ENCODE data around the gene PSIP1. TPM values are rescaled to one million over a fixed set of nuclear protein-coding genes. Genes with fewer than 3 reads are reported as not detected.
A peak's percentile ranks its signal among the peaks of the same experiment; 100 is the strongest.

PSIP1 gene
- total and polyA plus RNA-seq, 7 experiments from 2014 or later, result 97.8 to 213 (median 139) TPM

DNA sequence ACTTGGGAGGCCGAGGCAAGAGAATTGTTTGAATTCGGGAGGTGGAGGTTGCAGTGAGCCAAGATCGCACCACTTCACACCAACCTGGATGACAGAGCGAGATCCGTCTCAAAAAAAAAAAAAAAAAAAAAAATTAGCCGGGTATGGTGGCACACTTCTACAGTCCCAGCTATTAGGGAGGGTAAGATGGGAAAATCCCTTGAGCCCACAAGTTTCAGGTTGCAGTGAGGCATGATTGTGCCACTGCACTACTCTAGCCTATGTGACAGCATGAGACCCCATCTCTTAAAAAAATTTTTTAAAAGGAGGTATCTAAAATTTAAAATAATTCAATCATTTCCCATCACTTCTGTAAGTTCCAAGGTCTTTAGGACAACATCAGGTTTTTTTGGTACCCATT lies 26.0 kb downstream of the PSIP1 start:
- Mint-ChIP-seq H3K27me3 (no peaks in the 10 kb centered on the region), H3K9me3 (no peaks in the 10 kb centered on the region), H3K27ac (peak overlapping the region in 4 of 9 donors; percentile 13 to 75 (median 36)), H3K36me3 (peaks cover 0 to 42% (median 17%) of the 10 kb centered on the region in 5 donors), H3K4me3 (no peak overlapping the region), H3K4me1 (peaks cover 23 to 60% (median 51%) of the 10 kb centered on the region in 7 donors)
- intact Hi-C loops (cut with micrococcal nuclease), result loop anchor here (5.0 to 10.0 kb wide), 4 partner anchors 67 to 208 kb away; partner anchors contain the start of gene CCDC171 (in 1 of the 2)
- Histone ChIP-seq H3K9me3 (ENCODE audit: control insufficient read depth in 2 of 3, low read length in 3 of 3) (no peaks in the 10 kb centered on the region), H3K36me3 (ENCODE audit: control insufficient read depth in 2 of 3, insufficient read depth in 3 of 3, low read length in 3 of 3) (peaks cover 7 to 37% (median 21%) of the 10 kb centered on the region in 3 experiments), H3K27ac (ENCODE audit: low read depth, low read length) (no peak overlapping the region), H3K4me1 (ENCODE audit: control insufficient read depth in 2 of 2, insufficient read depth in 2 of 2, low read length in 2 of 2) (peaks cover 9 to 10% of the 10 kb centered on the region in 2 donors), H3K27me3 (ENCODE audit: control insufficient read depth in 2 of 2, insufficient read depth in 2 of 2, low read length in 2 of 2) (no peaks in the 10 kb centered on the region), H3K4me3 (ENCODE audit: low read length) (no peak overlapping the region)
- CTCF ChIA-PET, result interaction anchor here (0.5 to 1.5 kb wide), 3 partner anchors 9 to 130 kb away, joined by 3 read pairs; no protein-coding TSS in a partner anchor
- DNase-seq, result no peak
- POLR2A ChIA-PET, result interaction anchor here (0.6 to 1.3 kb wide), 3 partner anchors 11 to 21 kb away, joined by 4 read pairs; no protein-coding TSS in a partner anchor
- ATAC-seq, result no peak

- Mint-ChIP-seq H3K27me3 (no peaks in the 10 kb centered on the region), H3K4me3 (peak overlapping the region in 3 of 10 donors; percentile 5 to 22 (median 14)), H3K27ac (peak overlapping the region in 8 of 9 donors; percentile 16 to 86 (median 64)), H3K36me3 (peaks cover 0 to 35% (median 15%) of the 10 kb centered on the region in 5 donors), H3K4me1 (peaks cover 23 to 60% (median 49%) of the 10 kb centered on the region in 7 donors), H3K9me3 (no peaks in the 10 kb centered on the region)
- H3K4me3 ChIP-seq (ENCODE audit: low read length), result no peak overlapping the region
- peaks cover 9 to 10% of the 10 kb centered on the region in 2 donors for H3K4me1 ChIP-seq (ENCODE audit: control insufficient read depth in 2 of 2, insufficient read depth in 2 of 2, low read length in 2 of 2)
- intact Hi-C loops (cut with micrococcal nuclease), result loop anchor here in 1 of 2 donors (10.0 kb wide), 1 partner anchor 127 kb away; no protein-coding TSS in a partner anchor
- ChIA-PET CTCF (no interaction called here), POLR2A (no interaction called here)
- ATAC-seq (no peak), DNase-seq (no peak)
- H3K9me3 ChIP-seq (ENCODE audit: control insufficient read depth in 2 of 3, low read length in 3 of 3), result no peaks in the 10 kb centered on the region
- peaks cover 7 to 41% (median 18%) of the 10 kb centered on the region in 3 experiments for H3K36me3 ChIP-seq (ENCODE audit: control insufficient read depth in 2 of 3, insufficient read depth in 3 of 3, low read length in 3 of 3)
- H3K27me3 ChIP-seq (ENCODE audit: control insufficient read depth in 2 of 2, insufficient read depth in 2 of 2, low read length in 2 of 2), result no peaks in the 10 kb centered on the region
- H3K27ac ChIP-seq (ENCODE audit: low read depth, low read length), result no peak overlapping the region
Observed at GRCh38 chr9:15482146-15482545, 28.6 kb downstream of the PSIP1 start.

DNA sequence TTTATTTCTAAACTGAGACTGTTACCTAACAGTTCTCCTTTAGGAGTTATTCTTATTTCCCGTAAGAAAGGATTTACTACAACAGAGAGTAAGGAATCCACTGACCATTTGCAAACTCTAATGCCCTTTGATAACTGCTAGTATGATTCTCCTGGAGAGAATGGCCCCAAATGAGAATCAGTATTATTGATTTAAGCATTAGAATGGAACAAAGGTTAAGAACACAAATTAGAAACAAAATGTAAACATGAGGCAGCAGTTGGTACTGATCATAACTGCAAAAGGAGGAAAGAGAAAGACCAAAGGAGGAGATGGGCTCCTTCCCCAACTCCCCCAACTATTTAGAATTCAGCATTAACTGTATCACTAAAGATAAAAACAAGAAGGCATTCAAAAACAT lies 30.7 kb downstream of the PSIP1 start:
- Mint-ChIP-seq H3K36me3 (peaks cover 0 to 29% (median 16%) of the 10 kb centered on the region in 5 donors), H3K27me3 (no peaks in the 10 kb centered on the region), H3K4me3 (peak overlapping the region in 2 of 10 donors; percentile 2 to 25), H3K4me1 (peaks cover 17 to 46% (median 37%) of the 10 kb centered on the region in 7 donors), H3K9me3 (no peaks in the 10 kb centered on the region), H3K27ac (peak overlapping the region in 6 of 9 donors; percentile 4 to 84 (median 50))
- CTCF ChIA-PET, result no interaction called here
- peaks cover 0 to 10% of the 10 kb centered on the region in 2 donors for H3K4me1 ChIP-seq (ENCODE audit: control insufficient read depth in 2 of 2, insufficient read depth in 2 of 2, low read length in 2 of 2)
- DNase-seq, result no peak
- no peak for ATAC-seq
- POLR2A ChIA-PET, result no interaction called here
- H3K36me3 ChIP-seq (ENCODE audit: control insufficient read depth in 2 of 3, insufficient read depth in 3 of 3, low read length in 3 of 3), result peaks cover 5 to 45% (median 17%) of the 10 kb centered on the region in 3 experiments
- no peak overlapping the region for H3K27ac ChIP-seq (ENCODE audit: low read depth, low read length)
- H3K4me3 ChIP-seq (ENCODE audit: low read length), result no peak overlapping the region
- intact Hi-C loops (cut with micrococcal nuclease), result loop anchor here in 1 of 2 donors (10.0 kb wide), 1 partner anchor 125 kb away; no protein-coding TSS in a partner anchor
- no peaks in the 10 kb centered on the region for H3K9me3 ChIP-seq (ENCODE audit: control insufficient read depth in 2 of 3, low read length in 3 of 3)
- no peaks in the 10 kb centered on the region for H3K27me3 ChIP-seq (ENCODE audit: control insufficient read depth in 2 of 2, insufficient read depth in 2 of 2, low read length in 2 of 2)

DNA sequence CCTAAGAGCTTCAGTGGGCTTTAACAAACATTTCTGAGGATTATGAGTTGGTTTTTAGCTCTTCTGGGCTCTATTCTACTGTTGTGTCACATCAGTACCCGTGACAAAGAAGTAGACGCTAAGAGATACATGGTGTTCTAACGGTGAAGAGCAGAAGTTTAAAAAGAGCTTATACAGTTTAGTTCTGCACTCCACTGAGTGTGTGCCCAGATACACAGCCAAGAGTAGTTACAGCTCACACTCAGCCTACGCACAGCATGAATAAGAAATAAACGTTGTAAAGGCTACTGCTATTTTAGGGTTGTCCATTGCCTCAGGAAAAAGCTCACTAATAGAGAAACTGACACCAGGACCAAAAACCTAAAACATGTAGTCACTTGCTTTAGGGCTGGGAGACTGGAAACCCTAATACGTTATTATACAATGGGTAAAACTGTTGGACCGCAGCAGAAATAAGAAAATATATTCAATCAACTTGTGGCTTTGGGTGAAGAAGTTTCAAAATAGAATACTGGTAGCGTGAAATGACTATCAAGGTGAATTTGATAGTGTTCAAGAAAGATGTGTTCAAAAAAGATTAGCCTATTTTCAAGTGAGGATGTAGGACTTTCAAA lies 34.7 kb downstream of the PSIP1 start:
- H3K36me3 ChIP-seq (ENCODE audit: control insufficient read depth in 2 of 3, insufficient read depth in 3 of 3, low read length in 3 of 3), result peaks cover 15 to 48% (median 33%) of the 10 kb centered on the region in 3 experiments
- Mint-ChIP-seq H3K27me3 (no peaks in the 10 kb centered on the region), H3K36me3 (peaks cover 5 to 29% (median 16%) of the 10 kb centered on the region in 5 donors), H3K27ac (peak overlapping the region in 5 of 9 donors; percentile 20 to 54 (median 28)), H3K4me1 (peaks cover 4 to 41% (median 30%) of the 10 kb centered on the region in 7 donors), H3K4me3 (no peak overlapping the region), H3K9me3 (no peaks in the 10 kb centered on the region)
- no peak for ATAC-seq
- H3K27ac ChIP-seq (ENCODE audit: low read depth, low read length), result peak overlapping the region; percentile 15
- intact Hi-C loops (cut with micrococcal nuclease), result loop anchor here (2.0 to 10.0 kb wide), 2 partner anchors 15 to 51 kb away; partner anchors contain the start of gene SNAPC3 (in 1 of the 2)
- DNase-seq, result no peak
- H3K27me3 ChIP-seq (ENCODE audit: control insufficient read depth in 2 of 2, insufficient read depth in 2 of 2, low read length in 2 of 2), result no peaks in the 10 kb centered on the region
- H3K4me3 ChIP-seq (ENCODE audit: low read length), result no peak overlapping the region
- POLR2A ChIA-PET, result interaction anchor here (0.6 to 1.5 kb wide), 5 partner anchors 9 to 135 kb away, joined by 3 to 4 read pairs (median 4); partner anchors contain the start of gene PSIP1
- peaks cover 0 to 4% of the 10 kb centered on the region in 2 donors for H3K4me1 ChIP-seq (ENCODE audit: control insufficient read depth in 2 of 2, insufficient read depth in 2 of 2, low read length in 2 of 2)
- H3K9me3 ChIP-seq (ENCODE audit: control insufficient read depth in 2 of 3, low read length in 3 of 3), result no peaks in the 10 kb centered on the region
- CTCF ChIA-PET, result interaction anchor here (0.7 to 1.8 kb wide), 2 partner anchors 8 to 18 kb away, joined by 3 to 4 read pairs; no protein-coding TSS in a partner anchor

GRCh38 chr9:15469862-15470261 lies 40.9 kb downstream of the PSIP1 start:
- Histone ChIP-seq H3K9me3 (ENCODE audit: control insufficient read depth in 2 of 3, low read length in 3 of 3) (no peaks in the 10 kb centered on the region), H3K27me3 (ENCODE audit: control insufficient read depth in 2 of 2, insufficient read depth in 2 of 2, low read length in 2 of 2) (no peaks in the 10 kb centered on the region), H3K36me3 (ENCODE audit: control insufficient read depth in 2 of 3, insufficient read depth in 3 of 3, low read length in 3 of 3) (peaks cover 13 to 73% (median 31%) of the 10 kb centered on the region in 3 experiments), H3K27ac (ENCODE audit: low read depth, low read length) (no peak overlapping the region), H3K4me1 (ENCODE audit: control insufficient read depth in 2 of 2, insufficient read depth in 2 of 2, low read length in 2 of 2) (no peaks in the 10 kb centered on the region), H3K4me3 (ENCODE audit: low read length) (no peak overlapping the region)
- Mint-ChIP-seq H3K4me1 (peaks cover 5 to 31% (median 19%) of the 10 kb centered on the region in 7 donors), H3K27ac (peak overlapping the region in 6 of 9 donors; percentile 6 to 82 (median 52)), H3K36me3 (peaks cover 14 to 49% (median 32%) of the 10 kb centered on the region in 5 donors), H3K4me3 (no peak overlapping the region), H3K9me3 (no peaks in the 10 kb centered on the region), H3K27me3 (no peaks in the 10 kb centered on the region)
- CTCF ChIA-PET, result interaction anchor here (0.6 kb wide), 1 partner anchor 166 kb away, joined by 3 read pairs; no protein-coding TSS in a partner anchor
- no peak for ATAC-seq
- DNase-seq, result no peak
- intact Hi-C loops (cut with micrococcal nuclease), result loop anchor here (1.0 to 10.0 kb wide), 3 partner anchors 9 to 45 kb away; partner anchors contain the start of gene SNAPC3 (in 1 of the 2)
- POLR2A ChIA-PET, result interaction anchor here (0.6 to 1.3 kb wide), 4 partner anchors 12 to 82 kb away, joined by 3 to 4 read pairs (median 4); partner anchors contain the start of gene PSIP1

GRCh38 chr9:15469406-15469805 lies 41.4 kb downstream of the PSIP1 start:
- intact Hi-C loops (cut with micrococcal nuclease), result no loop called here
- Histone ChIP-seq H3K4me3 (ENCODE audit: low read length) (no peak overlapping the region), H3K27ac (ENCODE audit: low read depth, low read length) (no peak overlapping the region), H3K36me3 (ENCODE audit: control insufficient read depth in 2 of 3, insufficient read depth in 3 of 3, low read length in 3 of 3) (peaks cover 14 to 76% (median 32%) of the 10 kb centered on the region in 3 experiments), H3K27me3 (ENCODE audit: control insufficient read depth in 2 of 2, insufficient read depth in 2 of 2, low read length in 2 of 2) (no peaks in the 10 kb centered on the region), H3K4me1 (ENCODE audit: control insufficient read depth in 2 of 2, insufficient read depth in 2 of 2, low read length in 2 of 2) (no peaks in the 10 kb centered on the region), H3K9me3 (ENCODE audit: control insufficient read depth in 2 of 3, low read length in 3 of 3) (no peaks in the 10 kb centered on the region)
- Mint-ChIP-seq H3K36me3 (peaks cover 14 to 49% (median 30%) of the 10 kb centered on the region in 5 donors), H3K4me1 (peaks cover 5 to 31% (median 19%) of the 10 kb centered on the region in 7 donors), H3K27ac (peak overlapping the region in 7 of 9 donors; percentile 6 to 82 (median 57)), H3K4me3 (no peak overlapping the region), H3K27me3 (no peaks in the 10 kb centered on the region), H3K9me3 (no peaks in the 10 kb centered on the region)
- ChIA-PET CTCF (interaction anchor here (0.6 kb wide), 1 partner anchor 165 kb away, joined by 3 read pairs; no protein-coding TSS in a partner anchor), POLR2A (interaction anchor here (0.6 to 1.3 kb wide), 3 partner anchors 12 to 42 kb away, joined by 3 to 4 read pairs (median 3); partner anchors contain the start of gene PSIP1)
- no peak for ATAC-seq
- no peak for DNase-seq

Data from naive thymus-derived CD4-positive, alpha-beta T cell (primary cell).